Measurements from ENCODE around the gene JTB.

The JTB gene

GRCh38 chr1:153967107-153967999, 10.1 kb downstream of the JTB start, which contains the start of gene CREB3L4:
Gene CREB3L4 (plus strand): TSS chr1:153967902. CDS start chr1:153968526, 624 bp downstream.
- no CpG with 5 or more reads among the region's 60 CpGs for WGBS (ENCODE audit: extremely low coverage, insufficient coverage, insufficient read length)

GRCh38 chr1:153963850-153964331, 13.6 kb downstream of the JTB start:
- peaks cover 30% of the 10 kb centered on the region for H3K79me1 ChIP-seq (ENCODE audit: low read length)
- H3K4me1 ChIP-seq (ENCODE audit: control insufficient read depth in 1 of 2, insufficient read depth in 2 of 2, low read length in 2 of 2) = peaks cover 14 to 17% of the 10 kb centered on the region in 2 experiments
- peak overlapping the region; percentile 74 for H3K14ac ChIP-seq (ENCODE audit: low read length)
- peak overlapping the region; percentile 88 for H4K8ac ChIP-seq (ENCODE audit: low read depth, low read length)
- peak overlapping the region; percentile 31 for H2AK5ac ChIP-seq (ENCODE audit: low read length)
- peak overlapping the region; percentile 97 for H4K91ac ChIP-seq (ENCODE audit: low read depth, low read length)
- H2BK5ac ChIP-seq (ENCODE audit: low read depth, low read length, poor library complexity) = peak overlapping the region; percentile 90
- peak overlapping the region; percentile 77 for H3K4ac ChIP-seq (ENCODE audit: low read depth, low read length)
- no peaks in the 10 kb centered on the region for H3K9me3 ChIP-seq (ENCODE audit: insufficient read depth, low read depth, low read length)
- peak overlapping the region; percentile 70 for H3K4me2 ChIP-seq (ENCODE audit: low read length)
- H3K36me3 ChIP-seq (ENCODE audit: control insufficient read depth in 1 of 2, insufficient read depth in 2 of 2, low read length in 2 of 2) = peaks cover 13 to 22% of the 10 kb centered on the region in 2 experiments
- peak overlapping the region; percentile 49 for H4K12ac ChIP-seq (ENCODE audit: low read depth, low read length)
- peak overlapping the region; percentile 23 for H2AFZ ChIP-seq (ENCODE audit: insufficient read depth, low read length, poor library complexity)
- H2BK120ac ChIP-seq (ENCODE audit: insufficient read depth, low read length, poor library complexity) = peak overlapping the region; percentile 96
- H3K9ac ChIP-seq (ENCODE audit: low read length) = peak overlapping the region; percentile 64
- H3K18ac ChIP-seq (ENCODE audit: low read length) = peak overlapping the region; percentile 31
- no peak overlapping the region for H2BK12ac ChIP-seq (ENCODE audit: low read length)
- peaks cover 16% of the 10 kb centered on the region for H3K79me2 ChIP-seq (ENCODE audit: control insufficient read depth, insufficient read depth, low read length, poor library complexity)
- no peaks in the 10 kb centered on the region for H3K27me3 ChIP-seq (ENCODE audit: insufficient read depth, low read length)
- no peak overlapping the region for H3K23ac ChIP-seq (ENCODE audit: low read length)
- no CpG with 5 or more reads among the region's 22 CpGs for WGBS (ENCODE audit: extremely low coverage, insufficient coverage, insufficient read length)
- peak; percentile 99 for DNase-seq
- H3K27ac ChIP-seq (ENCODE audit: low read depth, low read length) = peak overlapping the region; percentile 95
- peak overlapping the region; percentile 51 for H3K4me3 ChIP-seq (ENCODE audit: low read depth, low read length)

More at GRCh38 chr1:153967107-153967999, 10.1 kb downstream of the JTB start, which contains the start of gene CREB3L4:
- peak within 1 kb of the TSS; percentile 89 for H4K8ac ChIP-seq (ENCODE audit: low read depth, low read length)
- H3K36me3 ChIP-seq (ENCODE audit: control insufficient read depth in 1 of 2, insufficient read depth in 2 of 2, low read length in 2 of 2) = peaks cover 0 to 3% of the 10 kb centered on the region in 2 experiments
- H4K12ac ChIP-seq (ENCODE audit: low read depth, low read length) = peak within 1 kb of the TSS; percentile 82
- peak within 1 kb of the TSS; percentile 97 for H3K18ac ChIP-seq (ENCODE audit: low read length)
- peak within 1 kb of the TSS; percentile 73 for H4K91ac ChIP-seq (ENCODE audit: low read depth, low read length)
- H3K4me3 ChIP-seq (ENCODE audit: low read depth, low read length) = peak within 1 kb of the TSS; percentile 74
- H3K9ac ChIP-seq (ENCODE audit: low read length) = peak within 1 kb of the TSS; percentile 85
- H3K9me3 ChIP-seq (ENCODE audit: insufficient read depth, low read depth, low read length) = no peaks in the 10 kb centered on the region
- no peak within 1 kb of the TSS for H3K23ac ChIP-seq (ENCODE audit: low read length)
- H3K27ac ChIP-seq (ENCODE audit: low read depth, low read length) = peak within 1 kb of the TSS; percentile 82
- no peaks in the 10 kb centered on the region for H3K27me3 ChIP-seq (ENCODE audit: insufficient read depth, low read length)
- H3K4me1 ChIP-seq (ENCODE audit: control insufficient read depth in 1 of 2, insufficient read depth in 2 of 2, low read length in 2 of 2) = peaks cover 6 to 10% of the 10 kb centered on the region in 2 experiments
- peak within 1 kb of the TSS; percentile 86 for H3K4me2 ChIP-seq (ENCODE audit: low read length)
- DNase-seq = peak; percentile 95 to 96
- H2AK5ac ChIP-seq (ENCODE audit: low read length) = peak within 1 kb of the TSS; percentile 67
- peaks cover 26% of the 10 kb centered on the region for H3K79me1 ChIP-seq (ENCODE audit: low read length)
- peak within 1 kb of the TSS; percentile 56 for H2AFZ ChIP-seq (ENCODE audit: insufficient read depth, low read length, poor library complexity)
- H3K14ac ChIP-seq (ENCODE audit: low read length) = peak within 1 kb of the TSS; percentile 91
- H2BK12ac ChIP-seq (ENCODE audit: low read length) = no peak within 1 kb of the TSS
- H3K79me2 ChIP-seq (ENCODE audit: control insufficient read depth, insufficient read depth, low read length, poor library complexity) = peaks cover 12% of the 10 kb centered on the region
- peak within 1 kb of the TSS; percentile 49 for H2BK120ac ChIP-seq (ENCODE audit: insufficient read depth, low read length, poor library complexity)
- peak within 1 kb of the TSS; percentile 50 for H3K4ac ChIP-seq (ENCODE audit: low read depth, low read length)
- peak within 1 kb of the TSS; percentile 65 for H2BK5ac ChIP-seq (ENCODE audit: low read depth, low read length, poor library complexity)

- peak within 1 kb of the TSS; percentile 88 for H4K8ac ChIP-seq (ENCODE audit: low read depth, low read length)
- H3K79me1 ChIP-seq (ENCODE audit: low read length) = peaks cover 31% of the 10 kb centered on the region
- WGBS (ENCODE audit: extremely low coverage, insufficient coverage, insufficient read length) = no CpG with 5 or more reads among the region's 54 CpGs
- peak; percentile 97 to 99 for DNase-seq
- H4K12ac ChIP-seq (ENCODE audit: low read depth, low read length) = peak within 1 kb of the TSS; percentile 49
- peak within 1 kb of the TSS; percentile 86 for H3K4me2 ChIP-seq (ENCODE audit: low read length)
- peak within 1 kb of the TSS; percentile 95 for H3K14ac ChIP-seq (ENCODE audit: low read length)
- peak within 1 kb of the TSS; percentile 97 for H3K4ac ChIP-seq (ENCODE audit: low read depth, low read length)
- no peak within 1 kb of the TSS for H3K23ac ChIP-seq (ENCODE audit: low read length)
- H2AK5ac ChIP-seq (ENCODE audit: low read length) = peak within 1 kb of the TSS; percentile 60
- peaks cover 11 to 14% of the 10 kb centered on the region in 2 experiments for H3K4me1 ChIP-seq (ENCODE audit: control insufficient read depth in 1 of 2, insufficient read depth in 2 of 2, low read length in 2 of 2)
- H4K91ac ChIP-seq (ENCODE audit: low read depth, low read length) = peak within 1 kb of the TSS; percentile 97
- H3K4me3 ChIP-seq (ENCODE audit: low read depth, low read length) = peak within 1 kb of the TSS; percentile 76
- H2BK120ac ChIP-seq (ENCODE audit: insufficient read depth, low read length, poor library complexity) = peak within 1 kb of the TSS; percentile 96
- no peaks in the 10 kb centered on the region for H3K27me3 ChIP-seq (ENCODE audit: insufficient read depth, low read length)
- peak within 1 kb of the TSS; percentile 56 for H2AFZ ChIP-seq (ENCODE audit: insufficient read depth, low read length, poor library complexity)
- peaks cover 13 to 22% of the 10 kb centered on the region in 2 experiments for H3K36me3 ChIP-seq (ENCODE audit: control insufficient read depth in 1 of 2, insufficient read depth in 2 of 2, low read length in 2 of 2)
- peaks cover 18% of the 10 kb centered on the region for H3K79me2 ChIP-seq (ENCODE audit: control insufficient read depth, insufficient read depth, low read length, poor library complexity)
- H2BK5ac ChIP-seq (ENCODE audit: low read depth, low read length, poor library complexity) = peak within 1 kb of the TSS; percentile 90
- H3K18ac ChIP-seq (ENCODE audit: low read length) = peak within 1 kb of the TSS; percentile 94
- peak within 1 kb of the TSS; percentile 95 for H3K27ac ChIP-seq (ENCODE audit: low read depth, low read length)
- H2BK12ac ChIP-seq (ENCODE audit: low read length) = no peak within 1 kb of the TSS
- H3K9me3 ChIP-seq (ENCODE audit: insufficient read depth, low read depth, low read length) = no peaks in the 10 kb centered on the region
- peak within 1 kb of the TSS; percentile 64 for H3K9ac ChIP-seq (ENCODE audit: low read length)
Measured at GRCh38 chr1:153963030-153963849, 14.2 kb downstream of the JTB start, which contains the start of gene SLC39A1. Gene SLC39A1 (minus strand): TSS chr1:153963537. CDS start chr1:153962715, 822 bp downstream.

All from trophoblast cell (in vitro differentiated cells and primary cell).